Measurements from ENCODE around the gene TMEM267. TPM values are rescaled to one million over a fixed set of nuclear protein-coding genes. Genes with fewer than 3 reads are reported as not detected.

TMEM267 gene
- total and polyA plus RNA-seq, 2 donors (not counting 1 experiment from before 2014, with no cell fraction given): 11.3 to 15.0 TPM

GRCh38 chr5:43420241-43420640, 63.4 kb downstream of the TMEM267 start:
- Histone ChIP-seq H3K4me1 (ENCODE audit: control insufficient read depth in 2 of 2, insufficient read depth in 2 of 2, low read length in 2 of 2) (no peaks in the 10 kb centered on the region), H3K4me2 (replicated peaks; ENCODE audit: low read depth, low read length, poor library complexity, severe bottlenecking) (no peak overlapping the region), H3K9ac (ENCODE audit: low read length) (no peak overlapping the region), H3K27ac (ENCODE audit: low read length in 2 of 2) (no peak overlapping the region), H2AFZ (ENCODE audit: insufficient read depth, low read depth, low read length, poor library complexity, severe bottlenecking) (no peak overlapping the region), H3K4me3 (ENCODE audit: control extremely low read depth in 1 of 5, extremely low read depth in 1 of 5, insufficient read depth in 1 of 5, low read depth in 2 of 5, low read length in 4 of 5) (no peak overlapping the region), H3K9me3 (ENCODE audit: control extremely low read depth in 1 of 3, control insufficient read depth in 2 of 3, insufficient read depth in 1 of 3, low read length in 2 of 3) (no peaks in the 10 kb centered on the region), H3K27me3 (replicated peaks in 1 of 4; ENCODE audit: control extremely low read depth in 1 of 4, control insufficient read depth in 3 of 4, insufficient read depth in 4 of 4, low read length in 3 of 4) (no peaks in the 10 kb centered on the region), H3K79me2 (ENCODE audit: control insufficient read depth, insufficient read depth, low read length) (no peaks in the 10 kb centered on the region), H3K36me3 (replicated peaks in 1 of 2; ENCODE audit: control extremely low read depth in 1 of 2, control insufficient read depth in 1 of 2, extremely low read depth in 1 of 2, insufficient read depth in 2 of 2, low read length in 1 of 2) (no peaks in the 10 kb centered on the region), H4K20me1 (ENCODE audit: control insufficient read depth, insufficient read depth, low read length, poor library complexity, severe bottlenecking) (no peaks in the 10 kb centered on the region)
- intact Hi-C loops (cut with micrococcal nuclease): no loop called here
- DNase-seq (no peak), ATAC-seq (ENCODE audit: low read depth) (no peak)
- CTCF ChIA-PET: no interaction called here
- WGBS (ENCODE audit: insufficient coverage): 88% methylated on average over 2 of the region's 4 CpGs
- POLR2A ChIA-PET: no interaction called here
- peaks cover 6% of the 10 kb centered on the region for H3K27me3 Mint-ChIP-seq
- H3K4me1 Mint-ChIP-seq: no peaks in the 10 kb centered on the region
- H3K4me3 Mint-ChIP-seq: no peak overlapping the region
- H3K9me3 Mint-ChIP-seq (ENCODE audit: insufficient read depth): no peaks in the 10 kb centered on the region
- no peak for TF ChIP-seq EZH2 (IDR thresholded peaks at IDR 0.05; ENCODE audit: borderline replicate concordance, insufficient read depth, low read depth, low read length, poor library complexity, severe bottlenecking)
- TF ChIP-seq, protein P1, sequence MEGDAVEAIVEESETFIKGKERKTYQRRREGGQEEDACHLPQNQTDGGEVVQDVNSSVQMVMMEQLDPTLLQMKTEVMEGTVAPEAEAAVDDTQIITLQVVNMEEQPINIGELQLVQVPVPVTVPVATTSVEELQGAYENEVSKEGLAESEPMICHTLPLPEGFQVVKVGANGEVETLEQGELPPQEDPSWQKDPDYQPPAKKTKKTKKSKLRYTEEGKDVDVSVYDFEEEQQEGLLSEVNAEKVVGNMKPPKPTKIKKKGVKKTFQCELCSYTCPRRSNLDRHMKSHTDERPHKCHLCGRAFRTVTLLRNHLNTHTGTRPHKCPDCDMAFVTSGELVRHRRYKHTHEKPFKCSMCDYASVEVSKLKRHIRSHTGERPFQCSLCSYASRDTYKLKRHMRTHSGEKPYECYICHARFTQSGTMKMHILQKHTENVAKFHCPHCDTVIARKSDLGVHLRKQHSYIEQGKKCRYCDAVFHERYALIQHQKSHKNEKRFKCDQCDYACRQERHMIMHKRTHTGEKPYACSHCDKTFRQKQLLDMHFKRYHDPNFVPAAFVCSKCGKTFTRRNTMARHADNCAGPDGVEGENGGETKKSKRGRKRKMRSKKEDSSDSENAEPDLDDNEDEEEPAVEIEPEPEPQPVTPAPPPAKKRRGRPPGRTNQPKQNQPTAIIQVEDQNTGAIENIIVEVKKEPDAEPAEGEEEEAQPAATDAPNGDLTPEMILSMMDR (IDR thresholded peaks at IDR 0.05): no peak
- no peak overlapping the region for H3K27ac Mint-ChIP-seq

DNA sequence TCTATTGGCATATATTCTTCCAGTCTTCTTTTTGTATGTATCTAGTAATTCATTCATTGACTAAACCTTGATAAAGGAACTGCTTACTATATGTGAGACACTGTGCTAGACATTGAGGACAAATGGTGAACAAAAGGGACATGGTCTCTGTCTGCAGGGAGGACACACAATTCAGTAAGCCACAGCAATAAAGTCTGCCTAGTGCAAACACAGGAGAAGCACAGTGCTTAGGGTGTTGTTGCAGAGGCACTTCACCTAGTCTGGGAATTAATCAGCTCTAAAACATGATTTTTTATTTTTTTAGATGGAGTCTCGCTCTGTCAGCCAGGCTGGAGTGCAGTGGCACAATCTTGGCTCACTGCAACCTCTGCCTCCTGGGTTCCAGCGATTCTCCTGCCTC, 65.1 kb downstream of the TMEM267 start:
- Mint-ChIP-seq H3K9me3 (ENCODE audit: insufficient read depth) (no peaks in the 10 kb centered on the region), H3K4me3 (no peak overlapping the region), H3K4me1 (no peaks in the 10 kb centered on the region), H3K27ac (no peak overlapping the region), H3K27me3 (peaks cover 3% of the 10 kb centered on the region)
- Histone ChIP-seq H3K36me3 (replicated peaks in 1 of 2; ENCODE audit: control extremely low read depth in 1 of 2, control insufficient read depth in 1 of 2, extremely low read depth in 1 of 2, insufficient read depth in 2 of 2, low read length in 1 of 2) (no peaks in the 10 kb centered on the region), H3K79me2 (ENCODE audit: control insufficient read depth, insufficient read depth, low read length) (no peaks in the 10 kb centered on the region), H3K4me3 (ENCODE audit: control extremely low read depth in 1 of 5, extremely low read depth in 1 of 5, insufficient read depth in 1 of 5, low read depth in 2 of 5, low read length in 4 of 5) (no peak overlapping the region), H3K27ac (ENCODE audit: low read length in 2 of 2) (no peak overlapping the region), H4K20me1 (ENCODE audit: control insufficient read depth, insufficient read depth, low read length, poor library complexity, severe bottlenecking) (no peaks in the 10 kb centered on the region), H3K4me2 (replicated peaks; ENCODE audit: low read depth, low read length, poor library complexity, severe bottlenecking) (no peak overlapping the region), H3K27me3 (replicated peaks in 1 of 4; ENCODE audit: control extremely low read depth in 1 of 4, control insufficient read depth in 3 of 4, insufficient read depth in 4 of 4, low read length in 3 of 4) (no peaks in the 10 kb centered on the region), H3K9me3 (ENCODE audit: control extremely low read depth in 1 of 3, control insufficient read depth in 2 of 3, insufficient read depth in 1 of 3, low read length in 2 of 3) (no peaks in the 10 kb centered on the region), H3K4me1 (ENCODE audit: control insufficient read depth in 2 of 2, insufficient read depth in 2 of 2, low read length in 2 of 2) (no peaks in the 10 kb centered on the region), H2AFZ (ENCODE audit: insufficient read depth, low read depth, low read length, poor library complexity, severe bottlenecking) (no peak overlapping the region), H3K9ac (ENCODE audit: low read length) (no peak overlapping the region)
- TF ChIP-seq EZH2 (IDR thresholded peaks at IDR 0.05; ENCODE audit: borderline replicate concordance, insufficient read depth, low read depth, low read length, poor library complexity, severe bottlenecking): no peak
- TF ChIP-seq, protein P1 (IDR thresholded peaks at IDR 0.05): no peak
- DNase-seq: no peak
- no peak for ATAC-seq (ENCODE audit: low read depth)
- 90% methylated on average over 2 of the region's 2 CpGs for WGBS (ENCODE audit: insufficient coverage)
- POLR2A ChIA-PET: no interaction called here
- CTCF ChIA-PET: no interaction called here
- intact Hi-C loops (cut with micrococcal nuclease): no loop called here

All from B cell (primary cell).